ENCODE results near the gene COG5.
"Not testable (repeated sequence)": the region's sequence is repeated elsewhere in the genome, so short reads cannot be mapped to it uniquely, and the experiment has no call there.

COG5 gene

GRCh38 chr7:107258737-107259136 is 305.0 kb downstream of the COG5 start:
- no peak for DNase-seq

GRCh38 chr7:107255602-107256001 is 308.1 kb downstream of the COG5 start:
- no peak for DNase-seq

GRCh38 chr7:107254398-107254985 is 309.2 kb downstream of the COG5 start:
- no peak for DNase-seq

GRCh38 chr7:107253599-107253998 is 310.1 kb downstream of the COG5 start:
- DNase-seq: no peak

- DNase-seq: no peak
Measured at GRCh38 chr7:107251963-107252362, 311.8 kb downstream of the COG5 start.

- DNase-seq: no peak
Measured at GRCh38 chr7:107248551-107249316, 315.0 kb downstream of the COG5 start.

GRCh38 chr7:107246836-107247235 is 316.9 kb downstream of the COG5 start:
- DNase-seq: not testable (repeated sequence)

- DNase-seq: no peak
Measured at GRCh38 chr7:107244613-107245012, 319.1 kb downstream of the COG5 start.

GRCh38 chr7:107242267-107242666 is 321.5 kb downstream of the COG5 start:
- no peak for DNase-seq

GRCh38 chr7:107237451-107237850 is 326.3 kb downstream of the COG5 start:
- no peak for DNase-seq

- DNase-seq: no peak
Measured at GRCh38 chr7:107236862-107237261, 326.9 kb downstream of the COG5 start.

- DNase-seq: no peak
Measured at GRCh38 chr7:107234436-107234835, 329.3 kb downstream of the COG5 start.

GRCh38 chr7:107233981-107234380 is 329.7 kb downstream of the COG5 start:
- no peak for DNase-seq

GRCh38 chr7:107233174-107233573 is 330.5 kb downstream of the COG5 start:
- no peak for DNase-seq

GRCh38 chr7:107232568-107233090 is 331.1 kb downstream of the COG5 start:
- DNase-seq: no peak

GRCh38 chr7:107230334-107230733 is 333.4 kb downstream of the COG5 start:
- no peak for DNase-seq

- no peak for DNase-seq
Measured at GRCh38 chr7:107228291-107228690, 335.4 kb downstream of the COG5 start.

GRCh38 chr7:107224374-107225223 is 339.1 kb downstream of the COG5 start:
- DNase-seq: no peak

GRCh38 chr7:107220806-107221205 is 342.9 kb downstream of the COG5 start:
- DNase-seq: not testable (repeated sequence)

- no peak for DNase-seq
Measured at GRCh38 chr7:107220356-107220755, 343.4 kb downstream of the COG5 start.

GRCh38 chr7:107219563-107220244 is 344.0 kb downstream of the COG5 start:
- no peak for DNase-seq

GRCh38 chr7:107213945-107214344 is 349.8 kb downstream of the COG5 start:
- DNase-seq: no peak

All from cortex of kidney (tissue), 1 donor.